ENCODE results near the gene GMPPA.

GRCh38 chr2:219495531-219496122, 3.1 kb upstream of the GMPPA start:
- TF ChIP-seq CTCF (IDR thresholded peaks at IDR 0.05), result peak in 1 of 3 donors; percentile 26
- TF ChIP-seq POLR2A (IDR thresholded peaks at IDR 0.05), result no peak
- TF ChIP-seq POLR2AphosphoS5 (IDR thresholded peaks at IDR 0.05), result no peak
